Skin of body (tissue), 2 donors: ENCODE results near the gene DKK2. TPM values are rescaled to one million over a fixed set of nuclear protein-coding genes. Genes with fewer than 3 reads are reported as not detected.
"Not testable (repeated sequence)": the region's sequence is repeated elsewhere in the genome, so short reads cannot be mapped to it uniquely, and the experiment has no call there.

Source experiments
- DNase-seq: peaks from one replicate; lab custom pipeline; 2025; lab: John Stamatoyannopoulos, UW
- total RNA-seq: library from RNA; depleted of rRNA; stranded (reverse); fragments of >200 nt; gene quantifications from one replicate; pipeline ENCODE4 v1.2.3, GENCODE V29; 2014

The DKK2 gene
- total RNA-seq, 1 donor from 2014 or later = 42.9 TPM

- no peak for DNase-seq
Observed at GRCh38 chr4:106914223-106914622, 121.9 kb downstream of the DKK2 start.

- DNase-seq = no peak
Observed at GRCh38 chr4:106909486-106910188, 126.5 kb downstream of the DKK2 start.

GRCh38 chr4:106908049-106908448, 128.1 kb downstream of the DKK2 start:
- not testable (repeated sequence) for DNase-seq

GRCh38 chr4:106907216-106907615, 128.9 kb downstream of the DKK2 start:
- no peak for DNase-seq

GRCh38 chr4:106906728-106907127, 129.4 kb downstream of the DKK2 start:
- DNase-seq = no peak

GRCh38 chr4:106898621-106899230, 137.4 kb downstream of the DKK2 start:
- DNase-seq = no peak

GRCh38 chr4:106893903-106894302, 142.2 kb downstream of the DKK2 start:
- DNase-seq = no peak

- no peak for DNase-seq
Observed at GRCh38 chr4:106893395-106893881, 142.7 kb downstream of the DKK2 start.

- no peak for DNase-seq
Observed at GRCh38 chr4:106892786-106893185, 143.3 kb downstream of the DKK2 start.

GRCh38 chr4:106875340-106875739, 160.8 kb downstream of the DKK2 start:
- no peak for DNase-seq
